Effector memory CD4-positive, alpha-beta T cell (primary cell): ENCODE data around the gene PRDM11.

ENCODE experiments used
- DNase-seq, 3 donors: peaks; one replicate each; pipeline ENCODE4 v3.0.0-alpha.2; 2020
- H3K27ac ChIP-seq: 2 replicates; pipeline ENCODE4 v1.7.0; 2013; ENCODE audit warnings: mild to moderate bottlenecking, low read length, moderate library complexity; ENCODE audit not compliant: insufficient read depth, poor library complexity, severe bottlenecking
- H3K27me3 ChIP-seq: replicated peaks from 2 replicates; pipeline ENCODE4 v1.7.0; 2013; ENCODE audit warnings: mild to moderate bottlenecking, low read length; ENCODE audit not compliant: insufficient read depth, control insufficient read depth, poor library complexity, severe bottlenecking
- H3K36me3 ChIP-seq: 2 replicates; pipeline ENCODE4 v1.7.0; 2013; ENCODE audit warnings: mild to moderate bottlenecking, low read length, moderate library complexity; ENCODE audit not compliant: control insufficient read depth, insufficient read depth
- H3K4me1 ChIP-seq: 2 replicates; pipeline ENCODE4 v1.7.0; 2013; ENCODE audit warnings: low read length, mild to moderate bottlenecking; ENCODE audit not compliant: control insufficient read depth, insufficient read depth, poor library complexity, severe bottlenecking
- H3K4me3 ChIP-seq: 2 replicates; pipeline ENCODE4 v1.7.0; 2013; ENCODE audit warnings: low read length, low read depth, mild to moderate bottlenecking; ENCODE audit not compliant: insufficient read depth, poor library complexity, severe bottlenecking
- H3K9me3 ChIP-seq: 2 replicates; pipeline ENCODE4 v1.7.0; 2013; ENCODE audit warnings: mild to moderate bottlenecking, low read length, moderate library complexity; ENCODE audit not compliant: control insufficient read depth

PRDM11 gene

DNA sequence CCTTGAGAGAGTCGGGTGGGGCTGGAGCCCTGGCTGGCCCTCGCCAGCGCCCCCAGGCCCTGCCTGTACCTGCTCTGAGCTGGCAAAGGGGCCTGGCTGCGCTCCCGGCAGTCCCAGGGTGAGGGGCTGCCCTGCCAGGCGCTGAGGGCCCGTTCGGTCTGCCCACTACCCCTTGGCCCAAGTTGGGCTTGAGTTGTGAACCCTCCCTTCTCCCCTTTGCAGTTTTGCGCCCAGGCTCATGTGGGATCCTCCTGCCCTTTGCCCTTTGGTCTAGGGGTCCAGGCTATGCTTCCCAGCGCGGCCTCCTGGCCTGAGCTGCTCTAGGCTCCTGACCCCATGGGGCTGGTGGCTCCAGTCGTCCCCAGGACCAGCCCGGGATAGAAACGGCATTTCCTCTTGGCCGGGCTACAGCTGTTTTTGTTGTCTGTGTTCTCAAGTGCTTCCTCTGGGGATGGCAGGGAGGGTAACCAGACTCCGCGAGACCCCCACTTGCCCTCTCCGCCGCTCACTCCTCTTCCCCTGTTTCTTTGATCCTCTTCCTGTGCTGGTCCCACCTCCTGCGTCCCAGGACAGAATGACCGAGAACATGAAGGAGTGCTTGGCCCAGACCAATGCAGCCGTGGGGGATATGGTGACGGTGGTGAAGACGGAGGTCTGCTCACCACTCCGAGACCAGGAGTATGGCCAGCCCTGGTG is 34.9 kb downstream of the PRDM11 start:
- Histone ChIP-seq H3K4me3 (no peak overlapping the region), H3K36me3 (peaks cover 21% of the 10 kb centered on the region)

DNA sequence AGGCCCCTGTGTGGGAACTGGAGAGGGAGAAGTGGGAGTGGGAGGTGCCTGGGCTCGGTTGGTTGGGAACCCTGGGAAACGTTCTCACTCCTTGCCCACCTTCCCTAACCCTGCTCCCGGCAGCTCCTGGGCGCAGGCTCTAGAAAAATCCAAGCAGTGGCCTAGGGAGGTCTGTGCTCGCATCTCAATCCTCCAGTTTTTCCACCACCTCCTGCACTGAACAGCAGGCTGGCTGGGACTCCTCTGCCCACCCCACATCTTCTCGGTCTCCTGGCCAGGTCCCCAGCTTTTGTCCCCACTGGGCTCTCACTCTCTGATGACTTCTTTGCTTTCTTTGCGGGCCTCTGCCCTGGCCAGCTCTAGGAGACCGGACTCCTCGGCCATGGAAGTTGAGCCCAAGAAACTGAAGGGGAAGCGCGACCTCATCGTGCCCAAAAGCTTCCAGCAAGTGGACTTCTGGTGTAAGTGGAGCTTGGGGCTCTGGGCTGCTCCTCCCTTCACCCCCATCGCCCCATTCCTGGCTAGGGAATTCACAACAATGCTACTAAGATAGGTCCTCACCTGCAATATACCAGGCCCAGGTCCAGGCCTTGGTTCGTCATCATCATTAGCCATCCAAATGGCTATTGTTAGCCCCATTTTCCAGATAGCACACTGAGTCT is 35.6 kb downstream of the PRDM11 start:
- Histone ChIP-seq H3K36me3 (peaks cover 21% of the 10 kb centered on the region), H3K4me1 (peaks cover 6% of the 10 kb centered on the region), H3K4me3 (no peak overlapping the region), H3K27me3 (peaks cover 11% of the 10 kb centered on the region), H3K27ac (no peak overlapping the region), H3K9me3 (no peaks in the 10 kb centered on the region)
- no peak for DNase-seq

More for the DNA sequence above, 34.9 kb downstream of the PRDM11 start:
- DNase-seq: no peak
- H3K27ac ChIP-seq: no peak overlapping the region
- H3K27me3 ChIP-seq: peaks cover 11% of the 10 kb centered on the region
- H3K9me3 ChIP-seq: no peaks in the 10 kb centered on the region
- peaks cover 6% of the 10 kb centered on the region for H3K4me1 ChIP-seq

DNA sequence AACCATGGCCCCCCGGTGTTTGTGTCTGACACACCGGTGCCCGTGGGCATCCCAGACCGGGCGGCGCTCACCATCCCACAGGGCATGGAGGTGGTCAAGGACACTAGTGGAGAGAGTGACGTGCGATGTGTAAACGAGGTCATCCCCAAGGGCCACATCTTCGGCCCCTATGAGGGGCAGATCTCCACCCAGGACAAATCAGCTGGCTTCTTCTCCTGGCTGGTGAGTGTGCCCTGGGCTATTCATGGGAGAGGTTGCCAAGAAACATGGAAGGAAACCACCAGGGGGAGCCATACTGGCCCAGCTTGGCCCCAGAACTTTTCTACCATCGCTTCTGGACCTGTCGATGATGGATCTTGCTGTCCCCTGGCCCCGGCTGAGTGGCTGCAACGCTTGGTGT is 36.5 kb downstream of the PRDM11 start:
- Histone ChIP-seq H3K9me3 (no peaks in the 10 kb centered on the region), H3K27me3 (peaks cover 11% of the 10 kb centered on the region), H3K4me1 (peaks cover 6% of the 10 kb centered on the region), H3K36me3 (peaks cover 21% of the 10 kb centered on the region), H3K27ac (no peak overlapping the region), H3K4me3 (no peak overlapping the region)
- DNase-seq: no peak

DNA sequence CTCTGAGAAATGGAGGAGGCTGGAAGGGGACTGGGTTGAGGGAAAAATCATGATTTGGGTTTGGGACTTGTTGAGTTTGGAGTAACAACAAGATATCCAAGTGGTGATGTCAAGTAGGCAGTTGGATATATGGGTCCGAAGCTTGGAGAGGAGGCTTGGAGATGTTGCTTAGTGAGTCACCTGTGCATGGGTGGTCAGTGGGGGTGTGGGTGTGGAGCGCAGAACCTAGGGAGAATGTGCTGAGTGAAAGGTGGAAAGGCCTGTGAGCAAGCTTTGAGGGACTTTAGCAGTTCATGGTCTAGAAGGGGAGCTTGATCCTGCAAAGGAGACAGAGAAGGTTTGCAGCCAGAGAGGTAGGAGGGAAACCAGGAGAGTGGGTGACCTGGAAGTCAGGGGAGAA is 38.2 kb downstream of the PRDM11 start:
- Histone ChIP-seq H3K9me3 (no peaks in the 10 kb centered on the region), H3K4me1 (peaks cover 6% of the 10 kb centered on the region), H3K36me3 (peaks cover 21% of the 10 kb centered on the region), H3K4me3 (no peak overlapping the region), H3K27ac (no peak overlapping the region), H3K27me3 (peaks cover 4% of the 10 kb centered on the region)
- DNase-seq: no peak

DNA sequence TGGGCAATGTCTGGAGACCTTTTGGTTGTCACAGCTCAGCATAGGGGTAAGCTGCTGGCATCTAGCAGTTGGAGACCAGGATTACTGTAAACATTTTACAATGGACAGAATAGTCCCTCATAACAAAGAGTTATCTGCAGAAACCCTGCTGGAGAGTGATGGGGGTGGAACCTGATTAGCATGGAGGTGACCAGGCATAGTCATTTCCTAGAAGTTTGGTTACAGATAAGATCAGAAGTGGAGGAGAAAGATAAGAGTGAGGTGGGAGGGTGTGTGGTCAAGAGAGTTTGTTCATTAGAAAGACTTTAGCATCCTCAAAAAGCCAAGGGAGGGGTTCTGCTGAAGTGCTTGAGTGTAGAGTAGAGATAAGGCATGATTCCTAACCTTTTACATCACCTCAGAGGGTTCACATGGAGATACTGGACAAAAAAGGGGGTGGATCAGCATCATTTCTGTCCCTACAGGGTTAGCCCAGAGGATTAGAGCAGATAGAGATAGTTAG is 38.8 kb downstream of the PRDM11 start:
- DNase-seq: no peak
- Histone ChIP-seq H3K9me3 (no peaks in the 10 kb centered on the region), H3K4me1 (peaks cover under 1% of the 10 kb centered on the region), H3K4me3 (no peak overlapping the region), H3K27me3 (no peaks in the 10 kb centered on the region), H3K27ac (no peak overlapping the region), H3K36me3 (peaks cover 21% of the 10 kb centered on the region)

DNA sequence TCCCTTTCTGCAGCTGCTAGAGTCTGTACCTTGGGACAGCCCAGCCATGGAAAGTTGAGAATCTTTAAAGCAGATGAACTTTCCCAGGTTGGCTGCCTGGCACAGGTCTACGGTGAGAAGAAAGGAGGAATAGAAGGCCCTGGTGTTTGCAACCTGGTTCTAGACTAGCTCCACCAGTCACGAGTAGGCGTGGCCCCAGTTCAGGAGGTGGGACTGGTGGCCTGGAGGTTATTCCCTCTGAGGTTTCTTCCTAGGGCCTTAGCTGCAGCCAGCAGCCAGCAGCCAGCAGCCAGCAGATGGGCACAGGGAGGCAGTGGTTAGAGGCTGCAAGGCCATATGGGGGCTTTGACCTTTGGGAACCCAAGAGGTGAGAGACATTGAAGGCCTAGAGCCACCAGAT is 40.9 kb downstream of the PRDM11 start:
- Histone ChIP-seq H3K27ac (no peak overlapping the region), H3K9me3 (no peaks in the 10 kb centered on the region), H3K27me3 (no peaks in the 10 kb centered on the region), H3K36me3 (peaks cover 16% of the 10 kb centered on the region), H3K4me1 (no peaks in the 10 kb centered on the region), H3K4me3 (no peak overlapping the region)
- DNase-seq: no peak

DNA sequence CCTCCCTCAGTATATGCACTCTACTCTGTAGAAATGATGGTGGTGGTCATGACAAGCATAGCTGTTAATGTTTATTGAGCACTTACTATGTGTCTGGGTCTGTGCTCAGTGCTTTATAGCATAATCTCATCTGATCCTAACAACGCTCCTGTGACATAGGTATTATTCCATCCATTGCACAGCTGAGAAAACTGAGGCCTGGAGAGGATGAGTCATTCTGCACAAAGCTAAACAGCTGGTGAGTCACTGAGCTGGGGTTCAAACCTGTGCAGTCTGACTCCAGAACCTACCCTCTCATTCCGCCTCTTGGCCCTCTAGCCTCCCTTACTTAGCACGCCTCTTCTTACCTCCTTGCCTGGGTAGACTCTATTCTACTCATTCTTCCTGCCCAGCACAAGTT is 41.7 kb downstream of the PRDM11 start:
- Histone ChIP-seq H3K4me3 (no peak overlapping the region), H3K4me1 (no peaks in the 10 kb centered on the region), H3K27me3 (no peaks in the 10 kb centered on the region), H3K36me3 (peaks cover 11% of the 10 kb centered on the region), H3K27ac (no peak overlapping the region), H3K9me3 (no peaks in the 10 kb centered on the region)
- DNase-seq: no peak

DNA sequence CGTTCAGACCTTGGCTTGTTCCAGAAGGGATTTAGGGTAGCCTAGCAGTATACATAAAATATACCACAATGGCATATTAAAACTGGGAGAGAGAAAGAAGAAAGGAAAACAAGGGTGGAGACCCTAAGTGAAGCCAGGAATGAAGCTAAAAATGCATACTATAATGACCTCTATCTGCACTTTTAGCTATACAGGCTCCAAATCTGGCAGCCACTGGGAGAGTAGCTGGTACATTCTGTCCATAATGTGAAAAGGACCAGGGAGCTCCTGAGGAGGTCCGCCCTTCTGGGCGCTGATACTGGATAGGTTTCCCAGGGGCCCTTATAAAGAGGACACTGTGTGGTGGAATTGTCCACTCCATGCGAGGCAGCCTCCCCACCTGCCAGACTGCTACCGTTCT is 42.8 kb downstream of the PRDM11 start:
- H3K9me3 ChIP-seq: no peaks in the 10 kb centered on the region
- H3K4me1 ChIP-seq: no peaks in the 10 kb centered on the region
- DNase-seq: no peak
- no peak overlapping the region for H3K27ac ChIP-seq
- H3K36me3 ChIP-seq: peaks cover 1% of the 10 kb centered on the region
- no peak overlapping the region for H3K4me3 ChIP-seq
- H3K27me3 ChIP-seq: no peaks in the 10 kb centered on the region

DNA sequence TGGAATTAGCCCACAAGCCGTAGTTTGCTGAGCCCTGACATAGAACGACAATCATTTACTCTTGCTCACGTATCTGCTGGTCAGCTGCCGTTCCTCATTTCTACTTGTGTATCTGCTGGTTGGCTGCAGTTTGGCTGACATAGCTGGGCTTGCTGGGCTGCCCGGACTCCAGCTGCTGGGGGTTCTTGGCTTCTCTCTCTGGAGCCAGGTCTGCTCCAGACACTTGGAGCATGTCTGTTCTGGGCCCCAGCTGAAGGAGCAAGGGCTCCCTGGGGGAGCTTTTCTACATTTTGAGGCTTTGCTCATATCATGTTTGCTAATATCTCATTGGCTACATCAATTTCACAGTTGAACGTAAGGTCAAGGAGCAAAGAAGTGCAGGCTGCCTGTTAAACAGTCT is 47.3 kb downstream of the PRDM11 start:
- Histone ChIP-seq H3K27ac (no peak overlapping the region), H3K36me3 (no peaks in the 10 kb centered on the region), H3K9me3 (no peaks in the 10 kb centered on the region), H3K4me3 (no peak overlapping the region), H3K4me1 (no peaks in the 10 kb centered on the region), H3K27me3 (no peaks in the 10 kb centered on the region)
- no peak for DNase-seq

DNA sequence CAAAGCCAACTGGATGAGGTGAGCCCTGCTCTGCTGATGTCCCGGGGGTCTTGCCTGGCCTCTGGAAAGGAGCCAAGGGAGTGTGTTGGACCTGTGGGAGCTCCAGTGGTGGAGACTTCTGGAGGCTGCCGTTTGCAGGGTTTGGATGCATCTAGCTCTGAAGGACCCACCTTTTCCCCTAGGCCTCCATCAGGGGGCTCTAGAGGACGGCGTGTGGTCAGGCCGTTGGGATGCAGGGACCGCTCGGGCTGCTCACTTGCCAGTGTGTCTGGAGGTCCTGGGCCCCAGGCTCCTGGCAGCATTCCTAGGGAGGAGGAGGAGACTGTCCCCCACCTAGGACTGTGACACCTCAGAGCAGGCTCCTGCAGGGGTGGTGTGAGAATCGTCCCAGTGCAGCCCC is 58.3 kb downstream of the PRDM11 start:
- no peak overlapping the region for H3K27ac ChIP-seq
- H3K4me1 ChIP-seq: no peaks in the 10 kb centered on the region
- H3K9me3 ChIP-seq: no peaks in the 10 kb centered on the region
- no peak overlapping the region for H3K4me3 ChIP-seq
- peaks cover 6% of the 10 kb centered on the region for H3K36me3 ChIP-seq
- no peak for DNase-seq
- H3K27me3 ChIP-seq: no peaks in the 10 kb centered on the region
